Ramos (cell line): Measurements from ENCODE around the gene COQ8B.
"Not testable (repeated sequence)": the region's sequence is repeated elsewhere in the genome, so short reads cannot be mapped to it uniquely, and the experiment has no call there.

Source experiments
- in situ Hi-C: fragments of 300-500 bp; cut with MboI; formaldehyde crosslinking; loops from one replicate; pipeline ENCODE4 v1.14.3; 2022; ENCODE audit warnings: low sequenced_read_pairs; ENCODE audit not compliant: unreplicated experiment

COQ8B gene

DNA sequence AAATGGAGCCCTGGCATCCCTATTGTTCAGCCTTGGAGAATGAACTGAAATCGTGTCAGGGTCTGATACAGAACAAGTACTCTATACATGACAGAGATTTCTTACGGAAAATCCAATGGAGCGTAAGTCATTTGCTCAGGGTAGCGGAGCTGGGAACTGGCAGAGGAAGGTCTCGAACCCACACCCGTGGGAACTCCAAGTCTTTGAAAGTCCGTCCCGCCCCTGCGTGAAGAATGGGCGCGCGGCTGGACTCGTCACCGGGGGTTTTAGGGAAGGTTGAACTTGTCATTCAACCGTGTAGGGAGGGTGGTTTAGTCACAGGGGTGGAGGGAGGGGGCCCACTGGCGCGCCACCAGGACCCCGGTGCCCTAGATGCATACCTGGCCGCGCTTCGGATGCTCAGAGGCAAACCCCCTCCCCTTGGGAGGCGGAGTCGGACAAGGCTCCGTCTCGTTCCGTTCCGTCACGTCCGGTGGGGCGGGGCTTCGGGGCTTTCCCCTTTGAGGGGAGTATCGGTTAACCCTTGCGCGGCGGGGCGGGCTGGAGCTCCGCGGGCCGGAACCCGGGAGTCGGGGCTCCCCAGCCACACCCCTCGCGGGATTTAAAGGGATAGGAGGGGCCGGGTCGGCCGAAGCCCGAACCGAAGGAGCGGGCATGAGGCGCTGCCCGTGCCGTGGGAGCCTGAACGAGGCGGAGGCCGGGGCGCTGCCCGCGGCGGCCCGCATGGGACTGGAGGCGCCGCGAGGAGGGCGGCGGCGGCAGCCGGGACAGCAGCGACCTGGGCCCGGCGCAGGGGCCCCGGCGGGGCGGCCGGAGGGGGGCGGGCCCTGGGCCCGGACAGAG is at the start of gene COQ8B, which contains the start of gene ITPKC:
Gene COQ8B (minus strand): TSS at position 405 of the 843 bp plus-strand sequence. CDS start 2,254 bp downstream, outside the sequence.
Gene ITPKC (plus strand): TSS at position 631 of the 843 bp plus-strand sequence. CDS start 24 bp downstream, at position 655.
- in situ Hi-C loops, result no loop called here

DNA sequence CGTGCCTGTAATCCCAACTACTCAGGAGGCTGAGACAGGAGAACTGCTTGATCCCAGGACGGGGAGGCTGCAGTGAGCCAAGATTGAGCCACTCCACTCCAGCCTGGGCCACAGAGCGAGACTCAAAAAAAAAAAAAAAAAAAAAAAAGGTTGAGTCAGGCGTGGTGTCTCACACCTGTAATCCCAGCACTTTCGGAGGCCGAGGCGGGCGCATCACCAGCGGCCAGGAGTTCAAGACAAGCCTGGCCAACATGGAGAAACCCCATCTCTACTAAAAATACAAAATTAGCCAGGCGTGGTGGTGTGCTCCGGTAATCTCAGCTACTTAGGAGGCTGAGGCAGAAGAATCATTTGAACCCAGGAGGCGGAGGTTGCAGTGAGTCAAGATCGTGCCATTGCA is 49.7 kb upstream of the COQ8B start:
- in situ Hi-C loops, result not testable (repeated sequence)

DNA sequence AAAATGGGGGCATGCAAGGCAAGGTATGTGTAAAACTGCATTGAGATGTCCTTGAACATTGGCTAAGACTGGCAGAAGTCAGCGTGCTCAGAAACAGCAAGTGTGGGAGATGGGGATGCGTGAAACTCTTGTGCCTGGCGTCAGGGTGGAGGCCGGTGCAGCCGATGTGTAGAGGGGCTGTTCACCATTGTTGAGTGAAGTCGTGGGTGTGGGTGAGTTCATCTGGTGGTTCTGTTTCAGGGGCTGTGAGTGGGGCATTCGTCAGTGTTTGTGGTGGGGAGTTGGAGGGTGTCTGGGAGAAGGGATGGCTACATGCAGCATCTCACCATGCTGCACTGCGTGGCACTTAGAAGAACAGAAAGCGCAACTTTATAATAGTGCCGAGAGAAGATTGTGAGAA is 47.3 kb upstream of the COQ8B start:
- in situ Hi-C loops, result no loop called here

DNA sequence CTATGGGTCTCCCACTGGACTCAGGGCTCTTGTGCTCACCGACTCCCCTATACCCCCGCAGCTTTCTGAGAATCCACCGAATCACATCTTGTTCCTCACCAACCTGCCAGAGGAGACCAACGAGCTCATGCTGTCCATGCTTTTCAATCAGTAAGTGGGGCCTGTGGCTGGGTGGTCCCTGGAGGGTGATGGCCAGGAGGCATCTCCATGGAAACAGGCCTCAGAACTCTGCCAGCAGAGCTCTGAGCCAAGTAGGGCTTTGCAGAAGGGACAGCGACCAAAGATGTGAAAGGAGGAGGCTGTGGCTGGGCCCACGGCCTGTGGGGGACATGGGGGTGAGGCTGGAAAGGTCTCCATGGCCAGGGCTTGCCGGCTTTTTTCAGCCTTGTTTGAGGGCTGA is 46.8 kb upstream of the COQ8B start:
- in situ Hi-C loops, result no loop called here

DNA sequence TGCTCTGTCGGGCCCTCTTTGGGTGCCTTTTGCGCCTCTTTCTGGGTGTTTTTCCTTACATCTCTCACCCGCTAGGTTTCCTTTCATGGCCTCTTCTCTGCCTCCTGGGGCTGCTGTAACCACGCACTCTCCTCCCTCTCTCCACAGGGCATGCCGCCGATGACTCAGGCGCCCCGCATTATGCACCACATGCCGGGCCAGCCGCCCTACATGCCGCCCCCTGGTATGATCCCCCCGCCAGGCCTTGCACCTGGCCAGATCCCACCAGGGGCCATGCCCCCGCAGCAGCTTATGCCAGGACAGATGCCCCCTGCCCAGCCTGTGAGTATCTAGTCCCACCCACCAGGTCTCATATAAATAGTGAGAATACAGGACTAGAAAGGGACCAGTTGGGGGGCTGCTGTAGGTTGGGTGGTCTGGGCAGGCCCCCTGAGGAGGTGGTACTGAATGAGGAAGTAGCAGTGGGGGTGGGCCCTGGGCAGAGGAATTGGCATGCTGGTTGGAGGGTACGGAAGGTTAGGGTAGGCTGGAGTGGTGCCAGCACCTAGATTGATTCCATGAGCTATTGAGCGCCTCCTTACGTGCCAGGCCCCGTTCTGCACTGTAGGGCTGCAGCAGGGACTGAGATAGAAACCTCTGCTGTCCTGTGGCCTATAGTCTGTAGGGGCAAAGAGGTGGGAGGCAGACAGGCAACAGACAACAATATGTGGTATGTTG is 46.2 kb upstream of the COQ8B start:
- in situ Hi-C loops, result no loop called here

DNA sequence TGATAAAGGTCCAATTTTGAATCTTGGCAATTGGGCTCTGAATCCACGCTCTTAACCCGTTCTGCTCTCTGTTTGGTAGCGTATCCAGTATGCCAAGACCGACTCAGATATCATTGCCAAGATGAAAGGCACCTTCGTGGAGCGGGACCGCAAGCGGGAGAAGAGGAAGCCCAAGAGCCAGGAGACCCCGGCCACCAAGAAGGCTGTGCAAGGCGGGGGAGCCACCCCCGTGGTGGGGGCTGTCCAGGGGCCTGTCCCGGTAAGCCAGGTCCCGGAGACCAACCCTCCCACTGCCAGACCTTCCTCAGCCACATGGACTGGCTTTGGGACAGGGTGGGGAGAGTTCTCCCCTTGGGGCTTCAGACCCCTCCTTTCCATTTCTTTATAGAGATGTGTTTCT is 42.7 kb upstream of the COQ8B start:
- in situ Hi-C loops, result no loop called here

DNA sequence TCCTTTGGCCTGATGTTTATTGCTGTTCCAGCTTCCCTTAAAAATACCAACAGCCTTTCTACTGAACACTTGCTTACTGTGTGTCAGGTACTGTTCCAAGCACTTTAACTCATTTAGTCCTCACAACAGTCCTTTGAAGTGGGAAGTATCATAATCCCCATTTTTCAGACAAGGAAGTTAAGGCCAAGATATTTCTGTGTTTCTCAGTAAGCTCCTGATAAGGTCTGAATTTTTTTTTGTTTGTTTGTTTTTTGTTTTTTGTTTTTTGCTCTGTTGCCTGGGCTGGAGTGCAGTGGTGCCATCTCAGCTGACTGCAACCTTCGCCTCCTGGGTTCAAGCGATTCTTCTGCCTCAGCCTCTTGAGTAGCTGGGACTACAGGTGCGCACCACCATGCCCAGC is 41.8 kb upstream of the COQ8B start:
- in situ Hi-C loops, result no loop called here

DNA sequence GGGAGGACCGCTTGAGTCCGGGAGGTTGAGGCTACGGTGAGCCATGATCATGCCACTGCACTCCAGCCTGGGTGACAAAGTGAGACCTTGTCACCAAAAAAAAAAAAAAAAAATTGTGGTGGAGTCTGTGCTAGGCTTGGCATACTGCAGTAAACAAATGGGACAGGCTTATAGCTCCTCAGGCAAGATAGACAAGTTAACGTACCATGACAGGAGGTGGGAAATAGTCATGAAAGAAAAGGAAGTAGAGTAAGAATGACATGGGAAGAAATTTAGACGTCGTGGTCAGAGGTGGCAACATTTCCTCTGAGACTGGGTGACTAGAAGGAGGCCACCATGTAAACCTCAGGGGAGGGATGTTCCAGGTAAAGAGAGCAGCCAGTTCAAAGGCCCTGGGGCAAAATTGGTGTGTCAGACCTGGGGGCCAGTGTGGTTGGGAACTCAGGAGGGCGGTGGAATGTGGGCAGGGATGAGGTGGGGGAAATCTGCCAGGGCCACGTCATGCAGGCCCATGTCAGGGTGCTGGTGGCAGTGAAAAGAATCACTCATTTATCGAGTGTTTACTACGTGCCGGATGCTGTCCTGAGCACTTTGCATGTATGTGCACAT is 39.9 kb upstream of the COQ8B start:
- in situ Hi-C loops, result no loop called here

DNA sequence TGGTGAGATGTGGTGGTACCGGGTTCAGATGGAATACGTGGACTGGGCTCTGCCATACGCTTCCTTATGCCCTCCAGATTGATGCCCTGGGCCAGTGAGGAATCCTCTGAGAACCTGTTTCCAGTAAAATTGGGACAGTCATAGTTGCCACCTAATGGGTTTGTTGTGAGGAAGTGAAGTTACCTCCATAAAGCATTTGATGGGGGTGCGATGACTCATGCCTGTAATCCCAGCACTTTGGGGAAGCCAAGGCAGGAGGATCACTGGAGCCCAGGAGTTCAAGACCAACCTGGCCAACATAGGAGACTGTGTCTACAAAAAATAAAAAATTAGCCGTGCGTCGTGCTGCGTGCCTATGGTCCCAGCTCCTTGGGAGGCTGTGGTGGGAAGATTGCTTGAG is 39.1 kb upstream of the COQ8B start:
- in situ Hi-C loops, result no loop called here

DNA sequence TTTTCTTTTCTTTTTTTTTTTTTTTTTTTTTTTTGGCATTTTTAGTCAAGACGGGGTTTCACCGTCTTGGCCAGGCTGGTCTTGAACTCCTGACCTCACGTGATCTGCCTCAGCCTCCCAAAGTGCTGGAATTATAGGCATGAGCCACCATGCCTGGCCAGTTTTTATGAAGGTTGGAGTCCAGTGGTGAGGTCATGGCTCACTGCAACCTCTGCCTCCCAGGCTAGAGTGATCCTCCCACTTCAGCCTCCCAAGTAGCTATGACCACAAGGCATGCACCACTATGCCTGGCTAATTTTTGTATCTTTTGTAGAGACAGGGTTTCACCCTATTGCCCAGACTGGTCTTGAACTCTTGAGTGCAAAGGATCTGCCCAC is 38.5 kb upstream of the COQ8B start:
- in situ Hi-C loops, result no loop called here

DNA sequence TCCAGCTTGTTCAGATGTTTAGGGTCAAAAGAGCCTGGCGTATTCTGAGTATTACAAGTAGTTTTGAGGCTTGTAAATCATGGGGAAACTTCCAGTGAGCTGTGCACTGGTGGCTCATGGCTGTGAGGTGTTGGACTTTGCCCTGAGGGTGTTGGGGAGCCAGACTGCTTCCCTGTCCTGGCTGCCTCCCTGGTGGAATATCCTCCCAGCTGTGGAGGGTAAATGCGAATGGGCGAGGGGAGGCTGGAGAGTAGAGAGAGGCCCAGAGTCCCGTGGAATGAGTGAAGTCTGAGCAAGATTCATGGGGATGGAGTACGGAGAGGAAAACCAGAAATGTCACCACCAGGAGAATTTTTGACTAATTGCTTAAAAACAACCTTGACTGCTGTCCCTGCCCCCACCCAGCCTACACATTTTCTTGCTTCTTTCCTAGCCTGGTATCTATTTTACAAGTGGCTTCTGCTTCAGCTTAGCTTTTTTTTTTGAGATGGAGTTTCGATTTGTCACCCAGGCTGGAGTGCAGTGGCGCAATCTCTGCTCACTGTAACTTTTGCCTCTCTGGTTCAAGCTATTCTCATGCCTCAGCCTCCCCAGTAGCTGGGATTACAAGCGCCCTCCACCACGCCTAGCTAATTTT is 38.0 kb upstream of the COQ8B start:
- in situ Hi-C loops, result no loop called here

DNA sequence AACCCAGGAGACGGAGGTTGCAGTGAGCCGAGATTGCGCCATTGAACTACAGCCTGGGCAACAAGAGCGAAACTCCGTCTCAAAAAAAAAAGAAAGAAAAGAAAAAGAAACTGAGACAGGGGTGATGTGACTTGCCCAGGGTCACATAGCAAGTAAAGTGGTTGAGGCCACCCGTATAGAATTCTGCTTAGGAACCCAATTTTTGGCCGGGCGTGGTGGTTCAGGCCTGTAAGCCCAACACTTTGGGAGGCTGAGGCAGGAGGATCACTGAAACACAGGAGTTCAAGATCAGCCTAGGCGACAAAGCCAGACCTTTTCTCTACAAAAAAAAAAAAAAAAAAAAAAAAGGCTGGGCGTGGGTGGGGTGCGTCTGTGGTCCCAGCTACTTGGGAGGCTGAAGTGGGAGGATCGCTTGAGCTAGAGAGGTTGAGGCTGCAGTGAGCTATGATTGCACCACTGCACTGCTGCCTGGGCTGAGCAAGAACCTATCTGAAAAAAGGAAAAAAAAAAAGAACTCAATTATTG is 35.6 kb upstream of the COQ8B start:
- in situ Hi-C loops, result no loop called here

DNA sequence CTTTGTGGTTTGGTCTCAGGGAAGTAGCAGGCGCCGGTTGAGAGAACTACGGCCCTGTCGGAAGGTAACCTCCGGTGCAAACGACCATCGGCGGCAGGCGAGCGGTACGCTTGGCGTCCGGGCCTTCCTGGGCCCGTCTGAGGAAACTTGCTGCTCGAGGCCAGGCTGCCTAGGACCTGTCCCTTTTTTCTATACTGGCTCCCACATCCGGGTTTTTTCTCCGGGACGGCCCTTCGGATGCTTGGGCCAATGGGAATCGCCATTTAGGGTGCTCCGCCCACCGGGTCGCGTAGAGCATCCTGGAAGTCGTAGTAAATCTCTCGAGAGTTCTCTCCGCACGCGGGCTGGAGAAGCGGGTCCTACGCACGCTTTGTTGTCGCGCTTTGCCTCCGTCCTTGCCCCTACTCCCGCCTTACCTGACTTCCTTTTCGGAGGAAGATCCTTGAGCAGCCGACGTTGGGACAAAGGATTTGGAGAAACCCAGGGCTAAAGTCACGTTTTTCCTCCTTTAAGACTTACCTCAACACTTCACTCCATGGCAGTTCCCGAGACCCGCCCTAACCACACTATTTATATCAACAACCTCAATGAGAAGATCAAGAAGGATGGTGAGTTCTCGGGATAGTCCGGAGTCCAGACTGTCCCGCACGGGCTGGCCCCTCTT is 34.3 kb upstream of the COQ8B start, which contains the start of gene SNRPA:
Gene SNRPA (plus strand): TSS at position 330 of the 664 bp plus-strand sequence. CDS start 206 bp downstream, at position 536.
- in situ Hi-C loops, result no loop called here

DNA sequence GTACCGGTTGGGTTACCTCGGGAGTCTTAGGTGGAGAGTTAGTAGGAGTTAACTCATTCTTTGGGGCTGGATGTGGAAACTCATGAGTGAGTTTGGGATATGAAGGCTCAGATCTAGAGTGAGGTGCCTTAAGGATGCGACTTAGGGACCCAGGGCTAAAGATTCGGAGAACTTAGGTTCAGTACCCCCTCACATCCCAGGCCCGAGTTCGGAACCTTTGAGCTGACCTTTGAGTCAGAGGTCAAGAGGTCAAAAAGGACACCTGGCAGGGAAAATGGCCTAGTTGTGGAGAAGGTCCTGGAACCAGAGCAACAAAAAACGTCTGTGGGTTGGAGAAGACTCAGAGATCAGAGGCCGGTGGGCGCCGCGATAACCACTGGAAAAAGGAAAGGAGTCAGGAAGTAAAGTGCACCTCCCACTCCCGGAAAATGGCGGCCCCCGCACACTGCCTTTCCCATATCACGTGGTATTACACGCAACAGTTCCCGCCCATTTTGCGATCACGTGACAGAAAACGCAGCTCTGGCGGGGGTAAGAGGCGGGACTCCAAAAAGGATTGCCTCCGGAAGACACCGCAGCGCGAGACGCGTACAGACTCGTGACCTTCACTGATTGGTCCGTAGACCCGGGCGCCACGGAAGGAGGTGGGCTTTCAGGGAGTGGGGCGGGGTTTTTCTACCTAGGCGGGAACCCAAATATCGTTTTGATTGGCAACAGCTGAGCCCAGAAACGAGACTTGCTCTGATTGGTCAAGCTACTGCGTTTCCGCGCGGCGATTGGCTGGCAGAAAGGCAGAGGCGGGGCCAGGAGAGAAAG is 33.6 kb upstream of the COQ8B start, which contains the start of gene ACTMAP:
Gene ACTMAP (minus strand): TSS at position 420 of the 816 bp plus-strand sequence. CDS start 674 bp downstream, outside the sequence.
- in situ Hi-C loops, result no loop called here

DNA sequence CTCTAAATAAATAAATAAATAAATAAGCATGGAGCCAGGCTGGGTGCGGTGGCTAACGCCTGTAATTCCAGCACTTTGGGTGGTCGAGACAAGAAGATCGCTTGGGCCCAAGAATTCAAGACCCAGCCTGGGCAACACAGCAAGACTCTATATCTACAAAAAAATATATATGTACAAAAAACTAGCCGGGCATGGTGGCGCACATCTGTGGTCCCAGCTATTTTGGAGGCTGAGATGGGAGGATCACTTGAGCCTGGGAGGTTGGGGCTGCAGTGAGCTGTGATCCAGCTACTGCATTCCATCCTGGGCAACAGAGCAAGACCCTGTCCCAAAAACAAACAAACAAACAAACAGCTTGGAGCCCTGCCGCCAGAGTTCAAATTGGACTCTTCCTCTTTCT is 30.9 kb upstream of the COQ8B start:
- in situ Hi-C loops, result loop anchor here (5.0 kb wide), 1 partner anchor 60 kb away; no protein-coding TSS in a partner anchor

DNA sequence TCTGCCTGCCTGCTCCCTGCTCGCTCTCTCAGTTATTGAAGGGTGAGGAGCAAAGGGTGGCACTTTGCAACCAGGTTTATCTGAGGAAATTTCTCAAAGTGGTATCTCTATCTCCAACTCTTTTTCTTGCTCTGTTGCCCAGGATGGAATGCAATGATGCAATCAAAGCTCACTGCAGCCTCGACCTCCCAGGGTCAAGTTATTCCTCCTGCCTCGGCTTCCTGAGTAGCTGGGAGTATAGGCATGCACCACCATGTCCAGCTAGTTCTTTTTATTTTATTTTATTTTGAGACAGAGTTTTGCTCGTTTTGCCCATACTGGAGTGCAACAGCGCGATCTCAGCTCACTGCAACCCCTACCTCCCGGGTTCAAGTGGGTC is 28.7 kb upstream of the COQ8B start:
- in situ Hi-C loops, result loop anchor here (5.0 kb wide), 1 partner anchor 62 kb away; no protein-coding TSS in a partner anchor

DNA sequence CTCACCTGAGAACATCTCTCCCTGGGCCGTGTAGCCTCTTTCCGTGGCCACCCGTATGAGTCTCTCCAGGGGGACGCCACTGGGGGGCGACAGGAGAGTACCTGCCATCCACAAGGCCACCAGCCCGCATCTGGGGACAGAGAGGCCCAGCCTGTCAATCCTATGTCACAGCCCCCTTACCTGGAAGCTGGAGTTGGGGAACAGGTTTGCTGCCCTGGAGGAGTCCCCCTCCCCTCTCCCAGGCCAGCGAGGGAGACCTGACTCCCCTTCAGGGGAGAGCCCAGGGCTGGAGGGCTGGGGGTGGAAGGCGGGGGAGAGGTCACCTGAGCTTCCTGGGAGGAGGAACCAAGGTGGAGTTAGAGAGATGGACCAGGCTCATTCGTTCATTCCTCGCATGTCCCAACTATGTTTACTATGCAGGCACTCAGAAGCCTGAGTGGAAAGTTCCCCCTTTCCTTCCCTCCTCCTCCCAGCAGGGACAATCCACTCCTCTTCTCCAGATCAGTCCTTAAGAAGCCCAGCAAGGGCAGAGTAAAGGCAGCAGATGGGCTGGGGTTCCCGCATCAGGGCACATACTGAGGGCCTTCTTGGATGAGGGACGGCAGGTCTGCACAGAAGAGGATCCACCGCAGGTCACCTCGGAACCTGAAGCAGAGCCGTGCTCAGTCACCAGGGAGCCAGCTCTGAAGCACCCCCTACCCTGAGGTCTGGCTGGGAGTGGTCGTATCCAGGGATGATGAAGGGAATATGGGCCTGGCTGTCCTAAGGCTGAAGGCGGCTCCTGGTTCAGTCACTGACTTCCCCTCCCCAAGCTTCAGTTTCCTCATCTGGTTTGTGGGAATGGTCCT is 28.1 kb upstream of the COQ8B start:
- in situ Hi-C loops, result loop anchor here (5.0 kb wide), 1 partner anchor 63 kb away; no protein-coding TSS in a partner anchor

DNA sequence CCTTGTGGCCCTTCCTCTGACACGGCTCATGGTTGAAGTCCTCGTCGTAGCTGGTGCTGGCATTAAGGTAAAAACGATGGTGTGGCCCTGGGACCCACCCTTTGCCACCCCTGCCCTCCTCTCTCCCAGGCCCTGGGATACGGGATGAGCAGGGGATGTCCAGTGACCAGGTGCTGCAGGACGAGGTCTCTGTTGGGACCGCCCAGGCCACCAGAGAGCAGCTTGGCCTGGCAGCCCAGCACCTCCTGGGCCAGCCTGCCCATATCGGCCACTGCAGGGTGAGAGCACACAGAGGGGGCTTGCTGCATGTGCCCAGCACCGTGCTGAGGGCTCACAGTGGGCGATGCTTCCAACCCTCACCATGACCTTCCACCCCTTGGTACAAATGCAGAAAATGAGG is 27.2 kb upstream of the COQ8B start:
- in situ Hi-C loops, result no loop called here
